ENCODE measurements around the gene TTC39B.

Gene TTC39B

GRCh38 chr9:15274425-15274824 lies 32.6 kb downstream of the TTC39B start:
- in situ Hi-C loops (cut with HindIII; ENCODE audit: low sequenced_read_pairs) = no loop called here
- no peak for TF ChIP-seq CTCF (IDR thresholded peaks at IDR 0.05; ENCODE audit: low read depth, low read length, missing control alignments)
- no peak for DNase-seq (ENCODE audit: low read depth)
- H3K4me3 ChIP-seq (ENCODE audit: low read depth, low read length) = no peak overlapping the region

GRCh38 chr9:15272377-15272928 lies 34.6 kb downstream of the TTC39B start:
- no peak for TF ChIP-seq CTCF (IDR thresholded peaks at IDR 0.05; ENCODE audit: low read depth, low read length, missing control alignments)
- H3K4me3 ChIP-seq (ENCODE audit: low read depth, low read length) = no peak overlapping the region
- DNase-seq (ENCODE audit: low read depth) = no peak
- in situ Hi-C loops (cut with HindIII; ENCODE audit: low sequenced_read_pairs) = no loop called here

- TF ChIP-seq CTCF (IDR thresholded peaks at IDR 0.05; ENCODE audit: low read depth, low read length, missing control alignments) = no peak
- in situ Hi-C loops (cut with HindIII; ENCODE audit: low sequenced_read_pairs) = no loop called here
- no peak overlapping the region for H3K4me3 ChIP-seq (ENCODE audit: low read depth, low read length)
- no peak for DNase-seq (ENCODE audit: low read depth)
Observed at GRCh38 chr9:15271403-15271802, 35.6 kb downstream of the TTC39B start.

- no peak for DNase-seq (ENCODE audit: low read depth)
- TF ChIP-seq CTCF (IDR thresholded peaks at IDR 0.05; ENCODE audit: low read depth, low read length, missing control alignments) = no peak
- in situ Hi-C loops (cut with HindIII; ENCODE audit: low sequenced_read_pairs) = no loop called here
- no peak overlapping the region for H3K4me3 ChIP-seq (ENCODE audit: low read depth, low read length)
Observed at GRCh38 chr9:15268782-15269181, 38.2 kb downstream of the TTC39B start.

GRCh38 chr9:15268317-15268716 lies 38.7 kb downstream of the TTC39B start:
- DNase-seq (ENCODE audit: low read depth) = no peak
- H3K4me3 ChIP-seq (ENCODE audit: low read depth, low read length) = no peak overlapping the region
- in situ Hi-C loops (cut with HindIII; ENCODE audit: low sequenced_read_pairs) = no loop called here
- no peak for TF ChIP-seq CTCF (IDR thresholded peaks at IDR 0.05; ENCODE audit: low read depth, low read length, missing control alignments)

- in situ Hi-C loops (cut with HindIII; ENCODE audit: low sequenced_read_pairs) = no loop called here
- TF ChIP-seq CTCF (IDR thresholded peaks at IDR 0.05; ENCODE audit: low read depth, low read length, missing control alignments) = no peak
- DNase-seq (ENCODE audit: low read depth) = no peak
- H3K4me3 ChIP-seq (ENCODE audit: low read depth, low read length) = no peak overlapping the region
Observed at GRCh38 chr9:15264918-15265317, 42.1 kb downstream of the TTC39B start.

GRCh38 chr9:15262581-15262980 lies 44.4 kb downstream of the TTC39B start:
- DNase-seq (ENCODE audit: low read depth) = no peak
- TF ChIP-seq CTCF (IDR thresholded peaks at IDR 0.05; ENCODE audit: low read depth, low read length, missing control alignments) = no peak
- no peak overlapping the region for H3K4me3 ChIP-seq (ENCODE audit: low read depth, low read length)
- in situ Hi-C loops (cut with HindIII; ENCODE audit: low sequenced_read_pairs) = no loop called here
